NCI-H2227 (cell line): ENCODE data around the gene IFNL1.
A peak's percentile ranks its signal among the peaks of the same experiment; 100 is the strongest.
"Not testable (repeated sequence)": the region's sequence is repeated elsewhere in the genome, so short reads cannot be mapped to it uniquely, and the experiment has no call there.

Source experiments
- DNase-seq: peaks from one replicate; lab custom pipeline; 2025; ENCODE audit not compliant: unreplicated experiment; lab: John Stamatoyannopoulos, UW

Gene IFNL1

GRCh38 chr19:39296055-39296645, at the start of gene IFNL1:
Gene IFNL1, plus strand, starts transcription at chr19:39296407. Its CDS starts 15 bp downstream, at chr19:39296422.
- DNase-seq = peak; percentile 52

GRCh38 chr19:39246951-39247669, 49.1 kb upstream of the IFNL1 start:
- no peak for DNase-seq

GRCh38 chr19:39247701-39248664, 48.2 kb upstream of the IFNL1 start:
- DNase-seq = no peak

- DNase-seq = no peak
These were observed 47.4 kb upstream of the IFNL1 start, which contains the start of gene IFNL4 for GRCh38 chr19:39248806-39249205. Gene IFNL4, minus strand, starts transcription at chr19:39248856.

- no peak for DNase-seq
These were observed 45.1 kb upstream of the IFNL1 start for GRCh38 chr19:39251081-39251480.

- no peak for DNase-seq
These were observed 44.4 kb upstream of the IFNL1 start for GRCh38 chr19:39251846-39252245.

GRCh38 chr19:39252458-39252857, 43.7 kb upstream of the IFNL1 start:
- DNase-seq = no peak

- DNase-seq = no peak
These were observed 42.6 kb upstream of the IFNL1 start for GRCh38 chr19:39253374-39254149.

- DNase-seq = no peak
These were observed 41.5 kb upstream of the IFNL1 start for GRCh38 chr19:39254531-39255345.

- DNase-seq = no peak
These were observed 39.0 kb upstream of the IFNL1 start for GRCh38 chr19:39257227-39257626.

- no peak for DNase-seq
These were observed 34.5 kb upstream of the IFNL1 start for GRCh38 chr19:39261704-39262103.

GRCh38 chr19:39262496-39262895, 33.7 kb upstream of the IFNL1 start:
- DNase-seq = no peak

GRCh38 chr19:39263912-39264305, 32.3 kb upstream of the IFNL1 start:
- no peak for DNase-seq

GRCh38 chr19:39264306-39265290, 31.6 kb upstream of the IFNL1 start:
- DNase-seq = peak; percentile 54

GRCh38 chr19:39265321-39265916, 30.8 kb upstream of the IFNL1 start:
- no peak for DNase-seq

- not testable (repeated sequence) for DNase-seq
These were observed 28.1 kb upstream of the IFNL1 start, which contains the start of gene IFNL2 for GRCh38 chr19:39268085-39268484. Gene IFNL2, plus strand, starts transcription at chr19:39268396. Its CDS starts 173 bp downstream, at chr19:39268569.

- DNase-seq = not testable (repeated sequence)
These were observed 27.5 kb upstream of the IFNL1 start for GRCh38 chr19:39268531-39269223.

GRCh38 chr19:39269369-39269768, 26.8 kb upstream of the IFNL1 start:
- not testable (repeated sequence) for DNase-seq
